Mesendoderm (in vitro differentiated cells): ENCODE measurements around the gene TNRC6B.
A peak's percentile ranks its signal among the peaks of the same experiment; 100 is the strongest.

Experiments
- DNase-seq: peaks from one replicate; pipeline ENCODE4 v3.0.0; 2013
- H2AK5ac ChIP-seq: 2 replicates; pipeline ENCODE4 v1.6.1; 2013; ENCODE audit warnings: low read length, inconsistent platforms
- H2BK120ac ChIP-seq: 2 replicates; pipeline ENCODE4 v1.6.1; 2013; ENCODE audit warnings: low read depth, mild to moderate bottlenecking, low read length, moderate library complexity, mixed read lengths
- H2BK15ac ChIP-seq: replicated peaks from 2 replicates; pipeline ENCODE4 v1.6.1; 2013; ENCODE audit warnings: low read depth, mild to moderate bottlenecking, moderate library complexity
- H2BK5ac ChIP-seq: 2 replicates; pipeline ENCODE4 v1.6.1; 2013; ENCODE audit warnings: low read length, inconsistent platforms
- H3K18ac ChIP-seq: 2 replicates; pipeline ENCODE4 v1.6.1; 2013; ENCODE audit warnings: mild to moderate bottlenecking, low read length, mixed read lengths
- H3K23ac ChIP-seq: one replicate; pipeline ENCODE4 v1.6.1; 2013; ENCODE audit warnings: low read length
- H3K27ac ChIP-seq: 2 replicates; pipeline ENCODE4 v1.5.1; 2013; ENCODE audit warnings: low read depth, mild to moderate bottlenecking, inconsistent platforms, low read length, moderate library complexity
- H3K27me3 ChIP-seq: 2 replicates; pipeline ENCODE4 v1.6.1; 2013; ENCODE audit warnings: low read length, control low read depth, mild to moderate bottlenecking, inconsistent platforms; ENCODE audit not compliant: insufficient read depth, poor library complexity
- H3K36me3 ChIP-seq: 2 replicates; pipeline ENCODE4 v1.6.1; 2013; ENCODE audit warnings: low read length, inconsistent platforms; ENCODE audit not compliant: control insufficient read depth, insufficient read depth
- H3K4ac ChIP-seq: one replicate; pipeline ENCODE4 v1.6.1; 2013; ENCODE audit warnings: low read depth, mild to moderate bottlenecking, low read length, moderate library complexity
- H3K4me1 ChIP-seq: 2 replicates; pipeline ENCODE4 v1.6.1; 2013; ENCODE audit warnings: low read depth, low read length, inconsistent platforms; ENCODE audit not compliant: control insufficient read depth
- H3K4me2 ChIP-seq: 2 replicates; pipeline ENCODE4 v1.6.1; 2013; ENCODE audit warnings: low read length
- H3K4me3 ChIP-seq: 2 replicates; pipeline ENCODE4 v1.5.1; 2013; ENCODE audit warnings: mild to moderate bottlenecking, low read length
- H3K56ac ChIP-seq: one replicate; pipeline ENCODE4 v1.6.1; 2013; ENCODE audit warnings: low read length
- H3K79me1 ChIP-seq: 2 replicates; pipeline ENCODE4 v1.6.1; 2013; ENCODE audit warnings: low read length, inconsistent platforms
- H3K79me2 ChIP-seq: 2 replicates; pipeline ENCODE4 v1.6.1; 2013; ENCODE audit warnings: mild to moderate bottlenecking, low read length; ENCODE audit not compliant: control insufficient read depth, insufficient read depth
- H3K9ac ChIP-seq: 2 replicates; pipeline ENCODE4 v1.6.1; 2013; ENCODE audit warnings: low read length, inconsistent platforms
- H4K5ac ChIP-seq: one replicate; pipeline ENCODE4 v1.6.1; 2013; ENCODE audit warnings: low read length
- H4K8ac ChIP-seq: one replicate; pipeline ENCODE4 v1.6.1; 2013; ENCODE audit warnings: low read depth, mild to moderate bottlenecking, control low read depth, low read length, moderate library complexity
- WGBS: extraction: QIAGEN DNeasy Blood & Tissue Kit; methylation state at CpG from one replicate; pipeline ENCODE4 v1.1.7; 2013; ENCODE audit warnings: low lambda C conversion rate, missing lambda C conversion rate; ENCODE audit not compliant: insufficient coverage; ENCODE audit errors: extremely low coverage; 5-methylcytosine and 5-hydroxymethylcytosine counted together

TNRC6B gene

DNA sequence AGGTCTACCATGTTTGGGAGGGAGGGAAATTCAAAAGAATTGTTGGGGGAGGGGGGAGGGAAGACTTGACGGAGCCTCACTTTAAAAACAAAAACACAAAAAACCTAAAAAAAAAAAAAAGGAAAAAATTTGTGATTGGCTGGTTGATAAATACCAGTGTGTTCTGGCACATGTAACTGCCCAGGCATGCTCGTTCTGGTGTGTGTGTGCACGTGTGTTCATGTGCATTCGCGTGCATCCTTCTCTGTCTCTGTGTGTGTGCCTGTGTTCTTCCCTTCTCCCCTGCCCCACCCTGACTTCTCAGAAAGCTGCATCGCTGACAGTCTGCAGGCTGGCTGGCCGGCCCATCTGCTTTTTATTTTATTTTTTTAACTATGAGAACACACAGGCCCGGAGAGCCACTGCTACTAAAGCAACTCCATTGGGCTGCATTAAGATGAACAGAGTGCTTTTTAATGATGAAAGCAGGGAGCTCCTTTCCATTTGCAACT is 146.0 kb downstream of the TNRC6B start:
- Histone ChIP-seq H3K27ac (no peak overlapping the region), H3K4me1 (no peaks in the 10 kb centered on the region)
- no peak for DNase-seq

DNA sequence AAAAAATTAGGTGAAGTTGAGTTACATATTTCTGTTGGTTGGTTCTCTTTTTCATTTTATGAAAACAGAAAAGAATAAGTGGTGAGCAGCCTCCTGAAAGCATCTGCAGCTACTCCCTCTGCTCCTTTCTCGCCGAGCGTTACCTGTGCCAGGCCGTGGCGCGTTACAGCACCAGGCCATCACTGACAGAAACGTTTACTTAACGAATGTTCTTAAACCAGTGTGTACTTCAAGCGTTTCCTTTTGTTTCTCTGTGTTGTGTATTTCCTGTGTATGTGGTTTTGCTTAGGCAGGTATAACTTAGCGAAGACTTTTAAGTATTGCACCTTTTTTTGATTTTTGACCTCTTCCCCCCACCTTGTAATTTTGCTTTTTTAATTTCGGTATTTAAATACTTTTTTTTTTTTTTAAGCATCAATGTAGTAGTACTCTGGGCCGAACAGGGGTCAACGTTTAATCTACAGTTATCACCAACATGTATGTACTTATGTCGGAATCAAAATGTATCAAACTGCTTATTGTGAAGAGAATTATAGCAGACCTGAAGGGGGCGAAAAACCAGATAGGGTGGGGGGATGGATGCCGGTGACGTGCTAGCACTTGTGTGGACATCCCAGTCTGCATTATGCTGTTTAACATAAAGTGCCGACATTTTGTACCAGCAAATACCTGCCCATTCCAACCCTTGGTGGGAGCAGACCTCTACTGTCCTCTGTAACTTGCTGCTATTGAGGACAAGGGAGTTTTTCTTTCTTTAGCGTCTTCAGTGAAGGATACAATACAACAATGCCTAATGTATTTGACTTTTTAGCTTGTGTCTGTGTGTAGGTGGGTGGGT is 147.0 kb downstream of the TNRC6B start:
- WGBS = no CpG with 5 or more reads among the region's 19 CpGs
- no peak overlapping the region for H2BK5ac ChIP-seq
- peaks cover 4% of the 10 kb centered on the region for H3K36me3 ChIP-seq
- no peaks in the 10 kb centered on the region for H3K4me1 ChIP-seq
- no peak overlapping the region for H3K18ac ChIP-seq
- no peaks in the 10 kb centered on the region for H3K79me2 ChIP-seq
- no peak overlapping the region for H4K8ac ChIP-seq
- H3K27ac ChIP-seq = no peak overlapping the region
- no peak overlapping the region for H3K56ac ChIP-seq
- H3K9ac ChIP-seq = no peak overlapping the region
- H4K5ac ChIP-seq = no peak overlapping the region
- DNase-seq = no peak
- no peaks in the 10 kb centered on the region for H3K27me3 ChIP-seq
- H3K4me2 ChIP-seq = no peak overlapping the region
- no peak overlapping the region for H3K4me3 ChIP-seq
- H3K79me1 ChIP-seq = no peaks in the 10 kb centered on the region
- H2AK5ac ChIP-seq = no peak overlapping the region
- no peak overlapping the region for H2BK15ac ChIP-seq
- no peak overlapping the region for H3K4ac ChIP-seq
- H3K23ac ChIP-seq = no peak overlapping the region
- H2BK120ac ChIP-seq = no peak overlapping the region

More for the DNA sequence above, 146.0 kb downstream of the TNRC6B start:
- Histone ChIP-seq H2AK5ac (no peak overlapping the region), H3K56ac (no peak overlapping the region), H3K9ac (no peak overlapping the region), H3K18ac (no peak overlapping the region), H2BK120ac (no peak overlapping the region), H3K4me3 (no peak overlapping the region), H3K79me1 (no peaks in the 10 kb centered on the region), H4K8ac (no peak overlapping the region), H3K79me2 (no peaks in the 10 kb centered on the region), H3K36me3 (peaks cover 4% of the 10 kb centered on the region), H3K4ac (no peak overlapping the region), H2BK15ac (no peak overlapping the region), H4K5ac (no peak overlapping the region), H2BK5ac (no peak overlapping the region), H3K4me2 (no peak overlapping the region), H3K23ac (no peak overlapping the region), H3K27me3 (no peaks in the 10 kb centered on the region)
- WGBS = no CpG with 5 or more reads among the region's 8 CpGs

DNA sequence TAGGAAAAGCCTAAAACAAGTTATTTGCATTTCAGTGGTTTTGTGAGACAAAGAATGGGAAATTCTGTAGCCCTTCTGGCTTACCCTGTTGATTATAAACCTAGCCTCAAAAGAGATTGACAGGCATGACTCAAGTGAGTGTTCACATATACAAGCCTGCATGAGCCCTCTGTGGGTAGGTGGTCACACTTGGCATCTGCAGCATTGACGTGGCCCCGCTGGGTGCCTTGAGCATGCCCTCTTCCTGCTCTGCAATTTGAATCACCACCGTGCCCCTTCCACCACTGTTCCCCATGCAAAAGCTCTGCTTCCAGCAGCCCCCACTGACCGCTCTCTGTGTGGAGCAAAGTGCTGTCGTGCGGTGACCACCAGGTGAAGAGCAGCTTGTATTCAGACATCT is 147.6 kb downstream of the TNRC6B start:
- Histone ChIP-seq H3K36me3 (peaks cover 4% of the 10 kb centered on the region), H3K23ac (peak overlapping the region; percentile 48), H3K4ac (no peak overlapping the region), H3K56ac (no peak overlapping the region), H3K18ac (no peak overlapping the region), H3K27ac (no peak overlapping the region), H3K79me2 (no peaks in the 10 kb centered on the region), H3K79me1 (no peaks in the 10 kb centered on the region), H2BK120ac (no peak overlapping the region), H3K9ac (no peak overlapping the region), H4K5ac (no peak overlapping the region), H2BK15ac (no peak overlapping the region), H2AK5ac (no peak overlapping the region), H3K4me2 (no peak overlapping the region), H3K4me3 (no peak overlapping the region), H2BK5ac (no peak overlapping the region), H4K8ac (no peak overlapping the region), H3K4me1 (no peaks in the 10 kb centered on the region), H3K27me3 (no peaks in the 10 kb centered on the region)
- no peak for DNase-seq
- no CpG with 5 or more reads among the region's 6 CpGs for WGBS

DNA sequence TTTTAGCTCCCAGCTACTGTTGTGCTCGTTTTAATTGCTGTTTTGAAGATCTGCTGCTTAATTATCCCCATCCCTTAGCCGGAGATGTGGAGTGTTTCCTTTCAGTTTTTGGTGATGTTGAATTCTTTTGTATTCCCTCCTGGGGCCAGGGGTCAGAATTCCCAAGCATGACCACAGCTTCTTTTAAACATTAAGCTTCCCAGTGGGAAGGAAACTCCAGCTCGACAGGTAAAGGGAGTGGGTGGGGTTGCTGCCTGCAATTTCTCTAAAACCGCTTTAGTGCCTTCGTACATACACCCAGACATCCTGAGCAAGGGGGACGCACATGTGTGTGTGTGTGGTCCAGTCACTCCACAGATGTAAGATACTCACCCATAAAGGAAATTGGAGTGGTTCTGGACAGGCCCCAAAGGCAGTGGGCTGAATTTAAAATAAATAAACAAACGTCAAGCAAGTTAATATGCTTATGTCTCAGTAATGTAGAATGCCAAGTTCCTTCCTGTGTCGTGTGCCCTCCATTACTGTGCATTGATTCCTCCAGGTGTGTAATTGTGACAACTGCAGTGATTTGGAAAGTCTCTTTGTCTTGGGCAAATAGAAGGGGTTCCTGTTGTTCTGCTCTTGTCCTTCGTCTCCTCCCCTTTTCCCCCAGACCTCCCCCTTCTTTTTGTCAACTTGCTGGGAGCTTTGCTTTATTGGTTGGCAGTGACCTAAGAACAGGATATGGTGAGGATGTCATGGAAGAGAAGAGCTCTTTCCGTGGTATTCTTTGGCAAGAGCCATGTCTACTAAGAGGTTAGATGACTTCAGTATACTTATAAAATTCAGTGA is 149.4 kb downstream of the TNRC6B start:
- peak; percentile 78 for DNase-seq
- peak overlapping the region; percentile 1 for H3K27ac ChIP-seq
- no peaks in the 10 kb centered on the region for H3K27me3 ChIP-seq
- no peak overlapping the region for H3K4ac ChIP-seq
- peaks cover 2% of the 10 kb centered on the region for H3K4me1 ChIP-seq
- H4K8ac ChIP-seq = no peak overlapping the region
- no CpG with 5 or more reads among the region's 10 CpGs for WGBS
- no peak overlapping the region for H4K5ac ChIP-seq
- no peak overlapping the region for H2BK5ac ChIP-seq
- H3K79me2 ChIP-seq = no peaks in the 10 kb centered on the region
- no peak overlapping the region for H3K23ac ChIP-seq
- H3K4me3 ChIP-seq = no peak overlapping the region
- H3K36me3 ChIP-seq = no peaks in the 10 kb centered on the region
- H3K18ac ChIP-seq = no peak overlapping the region
- no peak overlapping the region for H2AK5ac ChIP-seq
- H3K4me2 ChIP-seq = no peak overlapping the region
- no peaks in the 10 kb centered on the region for H3K79me1 ChIP-seq
- no peak overlapping the region for H3K56ac ChIP-seq
- no peak overlapping the region for H3K9ac ChIP-seq
- H2BK120ac ChIP-seq = no peak overlapping the region
- no peak overlapping the region for H2BK15ac ChIP-seq

DNA sequence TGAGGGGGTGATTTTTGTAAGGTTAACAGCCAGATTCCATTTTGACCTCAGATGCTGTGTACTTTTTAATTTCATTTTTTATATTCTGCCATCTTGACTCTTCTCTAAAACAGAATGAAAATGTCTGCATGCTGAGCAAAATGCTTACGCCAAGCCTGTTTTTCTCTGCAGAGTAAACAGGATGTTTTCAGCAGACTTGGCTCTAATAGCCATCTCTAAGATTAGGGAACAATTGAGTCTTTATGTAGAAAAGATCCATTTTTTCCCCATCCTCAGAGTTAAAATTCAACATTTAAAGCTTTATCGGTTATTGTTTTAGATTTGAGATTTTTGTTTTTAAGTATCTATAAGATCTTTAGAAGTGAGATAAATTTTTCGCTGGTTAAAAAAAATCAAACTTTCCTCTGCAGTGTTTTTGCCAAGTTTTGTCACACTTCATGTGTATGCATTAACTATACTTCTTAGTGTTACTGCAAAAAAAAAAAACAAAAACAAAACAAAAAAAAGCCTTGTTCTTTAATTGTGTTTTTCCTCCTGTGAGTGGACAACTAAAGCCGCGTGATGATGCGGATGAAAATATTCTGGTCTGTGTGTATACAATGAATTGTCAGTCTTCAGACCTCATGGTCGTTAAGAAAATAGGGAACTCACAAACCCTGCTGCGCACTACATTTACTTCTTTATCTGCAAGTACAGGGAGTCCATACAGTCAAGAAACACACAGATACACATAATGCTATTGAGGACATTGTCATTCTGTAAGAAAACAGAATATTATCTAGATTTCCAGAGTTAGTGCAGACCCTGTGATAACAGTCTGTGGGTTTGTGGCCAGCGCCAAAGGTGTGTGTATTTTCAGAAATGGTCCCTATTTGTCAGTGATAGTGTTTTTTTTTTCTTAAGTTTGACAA is 151.1 kb downstream of the TNRC6B start:
- no peak overlapping the region for H3K27ac ChIP-seq
- no peak overlapping the region for H4K8ac ChIP-seq
- no peak overlapping the region for H3K18ac ChIP-seq
- no peak overlapping the region for H2AK5ac ChIP-seq
- H3K36me3 ChIP-seq = no peaks in the 10 kb centered on the region
- H3K56ac ChIP-seq = no peak overlapping the region
- H3K4me2 ChIP-seq = no peak overlapping the region
- H3K79me2 ChIP-seq = no peaks in the 10 kb centered on the region
- no peak overlapping the region for H3K9ac ChIP-seq
- 100% methylated on average over 2 of the region's 9 CpGs for WGBS
- H2BK120ac ChIP-seq = no peak overlapping the region
- H3K4me1 ChIP-seq = peaks cover 2% of the 10 kb centered on the region
- H2BK5ac ChIP-seq = no peak overlapping the region
- H4K5ac ChIP-seq = no peak overlapping the region
- H3K4ac ChIP-seq = no peak overlapping the region
- H3K4me3 ChIP-seq = no peak overlapping the region
- no peak for DNase-seq
- no peak overlapping the region for H2BK15ac ChIP-seq
- H3K27me3 ChIP-seq = no peaks in the 10 kb centered on the region
- H3K23ac ChIP-seq = no peak overlapping the region
- H3K79me1 ChIP-seq = no peaks in the 10 kb centered on the region
